SU-DHL-6 (cell line): ENCODE data around the gene CCR8.

Experiments
- H2AFZ ChIP-seq: fragments of 200-600 bp; sonication (generic); 2 replicates; pipeline ENCODE4 v1.6.1; 2014; ENCODE audit warnings: low read depth, mild to moderate bottlenecking, moderate library complexity, mixed read lengths, antibody characterized with exemption, low read length; ENCODE audit not compliant: severe bottlenecking
- H3F3A ChIP-seq: fragments of 200-600 bp; shearing (Covaris generic); 2 replicates; pipeline ENCODE4 v1.6.0; 2016; ENCODE audit warnings: antibody characterized with exemption, mild to moderate bottlenecking; ENCODE audit not compliant: insufficient read depth
- H3K27ac ChIP-seq: fragments of 200-600 bp; sonication (generic); 2 replicates; pipeline ENCODE4 v1.5.1; 2016; ENCODE audit warnings: low read depth, mild to moderate bottlenecking, low read length, moderate library complexity, mixed read lengths
- H3K27me3 ChIP-seq: fragments of 200-600 bp; sonication (generic), shearing (Covaris generic); 2 replicates; pipeline ENCODE4 v1.6.0; 2014; ENCODE audit warnings: mild to moderate bottlenecking, low read length
- H3K36me3 ChIP-seq: fragments of 200-600 bp; sonication (generic); 2 replicates; pipeline ENCODE4 v1.6.1; 2014; ENCODE audit warnings: mild to moderate bottlenecking, low read length, mixed read lengths
- H3K4me2 ChIP-seq: fragments of 300-600, 200-600 bp; shearing (Covaris generic), sonication (generic); 2 replicates; pipeline ENCODE4 v1.6.0; 2014; ENCODE audit warnings: low read length, low read depth, mild to moderate bottlenecking; ENCODE audit not compliant: poor library complexity, severe bottlenecking
- H3K4me3 ChIP-seq: fragments of 200-600 bp; sonication (generic); 2 replicates; pipeline ENCODE4 v1.5.1; 2014; ENCODE audit warnings: antibody characterized with exemption, low read length, mild to moderate bottlenecking, mixed read lengths; ENCODE audit not compliant: insufficient read depth, poor library complexity, severe bottlenecking
- H3K79me2 ChIP-seq: fragments of 200-600 bp; sonication (generic); 2 replicates; pipeline ENCODE4 v1.6.1; 2014; ENCODE audit warnings: mild to moderate bottlenecking, low read length, moderate library complexity; ENCODE audit not compliant: insufficient read depth
- H3K9ac ChIP-seq: fragments of 200-600 bp; sonication (generic); 2 replicates; pipeline ENCODE4 v1.7.0; 2014; ENCODE audit warnings: mild to moderate bottlenecking, low read length
- H3K9me2 ChIP-seq: fragments of 200-600 bp; sonication (generic); replicated peaks from 2 replicates; pipeline ENCODE4 v1.6.1; 2014; ENCODE audit warnings: low read length; ENCODE audit not compliant: insufficient read depth
- H3K9me3 ChIP-seq: fragments of 200-600 bp; sonication (generic); 2 replicates; pipeline ENCODE4 v1.6.1; 2014; ENCODE audit warnings: low read length, mixed read lengths; ENCODE audit not compliant: insufficient read depth
- H4K20me1 ChIP-seq: fragments of 200-600 bp; sonication (generic); 2 replicates; pipeline ENCODE4 v1.6.1; 2014; ENCODE audit warnings: low read depth, mild to moderate bottlenecking, antibody characterized with exemption, low read length, moderate library complexity, mixed read lengths
- EZH2phosphoT487 ChIP-seq: fragments of 200-600 bp; sonication (generic), shearing (Covaris generic); conservative IDR thresholded peaks from 2 replicates; pipeline ENCODE4 v1.6.1; 2018; ENCODE audit warnings: mild to moderate bottlenecking, antibody characterized with exemption, low read length, moderate library complexity, mixed read lengths
- TF ChIP-seq, protein P1 (sequence below): fragments of 200-600 bp; sonication (generic); IDR thresholded peaks from one replicate; pipeline ENCODE4 v1.5.1; 2017; ENCODE audit warnings: antibody characterized with exemption, mild to moderate bottlenecking, low read length, moderate library complexity; ENCODE audit not compliant: insufficient read depth, poor library complexity, severe bottlenecking

CCR8 gene

GRCh38 chr3:39327053-39327745, 2.3 kb upstream of the CCR8 start:
- Histone ChIP-seq H3K4me3 (no peak overlapping the region), H3K9ac (no peak overlapping the region), H3K9me2 (no peaks in the 10 kb centered on the region), H3K36me3 (no peaks in the 10 kb centered on the region), H3K27me3 (no peaks in the 10 kb centered on the region), H3K79me2 (no peaks in the 10 kb centered on the region), H3K27ac (no peak overlapping the region), H4K20me1 (no peaks in the 10 kb centered on the region), H3F3A (no peaks in the 10 kb centered on the region), H3K9me3 (no peaks in the 10 kb centered on the region), H3K4me2 (no peak overlapping the region), H2AFZ (no peak overlapping the region)
- TF ChIP-seq, protein P1, sequence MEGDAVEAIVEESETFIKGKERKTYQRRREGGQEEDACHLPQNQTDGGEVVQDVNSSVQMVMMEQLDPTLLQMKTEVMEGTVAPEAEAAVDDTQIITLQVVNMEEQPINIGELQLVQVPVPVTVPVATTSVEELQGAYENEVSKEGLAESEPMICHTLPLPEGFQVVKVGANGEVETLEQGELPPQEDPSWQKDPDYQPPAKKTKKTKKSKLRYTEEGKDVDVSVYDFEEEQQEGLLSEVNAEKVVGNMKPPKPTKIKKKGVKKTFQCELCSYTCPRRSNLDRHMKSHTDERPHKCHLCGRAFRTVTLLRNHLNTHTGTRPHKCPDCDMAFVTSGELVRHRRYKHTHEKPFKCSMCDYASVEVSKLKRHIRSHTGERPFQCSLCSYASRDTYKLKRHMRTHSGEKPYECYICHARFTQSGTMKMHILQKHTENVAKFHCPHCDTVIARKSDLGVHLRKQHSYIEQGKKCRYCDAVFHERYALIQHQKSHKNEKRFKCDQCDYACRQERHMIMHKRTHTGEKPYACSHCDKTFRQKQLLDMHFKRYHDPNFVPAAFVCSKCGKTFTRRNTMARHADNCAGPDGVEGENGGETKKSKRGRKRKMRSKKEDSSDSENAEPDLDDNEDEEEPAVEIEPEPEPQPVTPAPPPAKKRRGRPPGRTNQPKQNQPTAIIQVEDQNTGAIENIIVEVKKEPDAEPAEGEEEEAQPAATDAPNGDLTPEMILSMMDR = no peak
- TF ChIP-seq EZH2phosphoT487 = no peak

DNA sequence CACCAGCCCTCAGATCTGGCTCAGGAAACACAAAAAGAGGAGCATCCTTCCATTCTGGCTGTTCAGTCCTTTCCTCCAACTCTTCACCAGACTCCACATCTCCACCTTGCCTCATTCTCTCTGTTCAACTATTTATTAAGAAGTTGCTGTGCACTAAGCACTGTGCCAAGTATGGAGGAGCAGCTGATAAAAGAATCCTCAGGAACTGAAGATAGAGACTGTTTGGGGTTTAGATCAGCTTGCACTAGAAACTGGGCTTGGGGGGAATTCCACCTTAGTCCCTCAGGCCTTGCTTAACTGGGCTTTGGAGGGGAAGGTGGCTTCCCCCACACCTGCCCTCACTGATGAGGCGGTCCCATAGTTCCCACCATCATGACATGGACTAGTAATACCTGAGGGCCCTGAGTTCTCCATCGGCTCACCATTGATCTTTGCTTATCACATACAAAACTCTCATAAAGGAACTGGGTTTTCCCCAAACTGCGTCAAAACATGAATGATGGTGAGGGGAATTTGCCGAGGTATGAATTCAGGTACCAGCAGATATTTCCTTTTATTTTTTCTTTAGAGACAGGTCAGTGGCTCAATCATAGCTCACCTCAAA, 1.7 kb upstream of the CCR8 start:
- Histone ChIP-seq H3K9me3 (no peaks in the 10 kb centered on the region), H4K20me1 (no peaks in the 10 kb centered on the region), H3K36me3 (no peaks in the 10 kb centered on the region), H3F3A (no peaks in the 10 kb centered on the region), H2AFZ (no peak overlapping the region), H3K27me3 (no peaks in the 10 kb centered on the region), H3K79me2 (no peaks in the 10 kb centered on the region), H3K4me2 (no peak overlapping the region), H3K4me3 (no peak overlapping the region), H3K9me2 (no peaks in the 10 kb centered on the region), H3K9ac (no peak overlapping the region), H3K27ac (no peak overlapping the region)
- TF ChIP-seq EZH2phosphoT487 = no peak
- TF ChIP-seq, protein P1 = no peak

GRCh38 chr3:39330824-39331223, 1.3 kb downstream of the CCR8 start:
- no peak for TF ChIP-seq EZH2phosphoT487
- TF ChIP-seq, protein P1 = no peak
- no peak overlapping the region for H2AFZ ChIP-seq
- no peak overlapping the region for H3K27ac ChIP-seq
- no peak overlapping the region for H3K4me2 ChIP-seq
- no peaks in the 10 kb centered on the region for H3K79me2 ChIP-seq
- no peaks in the 10 kb centered on the region for H3K9me3 ChIP-seq
- no peaks in the 10 kb centered on the region for H4K20me1 ChIP-seq
- no peak overlapping the region for H3K4me3 ChIP-seq
- no peak overlapping the region for H3K9ac ChIP-seq
- no peaks in the 10 kb centered on the region for H3K9me2 ChIP-seq
- H3F3A ChIP-seq = no peaks in the 10 kb centered on the region
- no peaks in the 10 kb centered on the region for H3K36me3 ChIP-seq
- no peaks in the 10 kb centered on the region for H3K27me3 ChIP-seq
